22Rv1 (cell line): ENCODE measurements around the gene TBKBP1.

ENCODE experiments used
- ZFX ChIP-seq: fragments of 450-650 bp; IDR thresholded peaks from 2 replicates; pipeline ENCODE4 v1.6.1; 2017; ENCODE audit warnings: antibody characterized with exemption, borderline replicate concordance
- TF ChIP-seq, protein P1 (sequence below): fragments of 450-650 bp; IDR thresholded peaks from 2 replicates; pipeline ENCODE4 v1.5.1; 2017; ENCODE audit warnings: mild to moderate bottlenecking

GRCh38 chr17:47735139-47735464 lies 41.1 kb downstream of the TBKBP1 start:
- TF ChIP-seq, protein P1, sequence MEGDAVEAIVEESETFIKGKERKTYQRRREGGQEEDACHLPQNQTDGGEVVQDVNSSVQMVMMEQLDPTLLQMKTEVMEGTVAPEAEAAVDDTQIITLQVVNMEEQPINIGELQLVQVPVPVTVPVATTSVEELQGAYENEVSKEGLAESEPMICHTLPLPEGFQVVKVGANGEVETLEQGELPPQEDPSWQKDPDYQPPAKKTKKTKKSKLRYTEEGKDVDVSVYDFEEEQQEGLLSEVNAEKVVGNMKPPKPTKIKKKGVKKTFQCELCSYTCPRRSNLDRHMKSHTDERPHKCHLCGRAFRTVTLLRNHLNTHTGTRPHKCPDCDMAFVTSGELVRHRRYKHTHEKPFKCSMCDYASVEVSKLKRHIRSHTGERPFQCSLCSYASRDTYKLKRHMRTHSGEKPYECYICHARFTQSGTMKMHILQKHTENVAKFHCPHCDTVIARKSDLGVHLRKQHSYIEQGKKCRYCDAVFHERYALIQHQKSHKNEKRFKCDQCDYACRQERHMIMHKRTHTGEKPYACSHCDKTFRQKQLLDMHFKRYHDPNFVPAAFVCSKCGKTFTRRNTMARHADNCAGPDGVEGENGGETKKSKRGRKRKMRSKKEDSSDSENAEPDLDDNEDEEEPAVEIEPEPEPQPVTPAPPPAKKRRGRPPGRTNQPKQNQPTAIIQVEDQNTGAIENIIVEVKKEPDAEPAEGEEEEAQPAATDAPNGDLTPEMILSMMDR: no peak
- no peak for TF ChIP-seq ZFX
